ENCODE measurements around the gene HEXB. TPM values are rescaled to one million over a fixed set of nuclear protein-coding genes. Genes with fewer than 3 reads are reported as not detected.

HEXB gene
- total RNA-seq, 1 experiment from 2014 or later: 56.3 TPM

GRCh38 chr5:74664551-74664950 lies 20.5 kb upstream of the HEXB start:
- no peak overlapping the region for H3K27ac Mint-ChIP-seq
- Histone ChIP-seq H2BK12ac (ENCODE audit: insufficient read length, low read depth, low read length) (no peak overlapping the region), H4K8ac (replicated peaks; ENCODE audit: insufficient read length, low read depth, low read length) (no peak overlapping the region), H2BK5ac (ENCODE audit: insufficient read length, low read length) (no peak overlapping the region), H3K18ac (ENCODE audit: insufficient read length, low read depth, low read length) (no peak overlapping the region), H4K20me1 (ENCODE audit: control insufficient read depth, insufficient read depth, insufficient read length) (no peaks in the 10 kb centered on the region), H2AFZ (ENCODE audit: low read length) (no peak overlapping the region), H2BK20ac (ENCODE audit: low read depth, low read length, poor library complexity, severe bottlenecking) (no peak overlapping the region), H3K9me3 (ENCODE audit: control insufficient read depth, low read depth, low read length) (no peaks in the 10 kb centered on the region), H4K91ac (ENCODE audit: insufficient read length, low read depth, low read length) (no peak overlapping the region), H3K14ac (ENCODE audit: insufficient read depth, low read length) (no peak overlapping the region), H3K56ac (ENCODE audit: insufficient read length, low read depth, low read length) (no peak overlapping the region), H3K27me3 (ENCODE audit: insufficient read depth, low read length) (no peaks in the 10 kb centered on the region), H2AK5ac (ENCODE audit: insufficient read length, low read length) (no peak overlapping the region), H3K4ac (ENCODE audit: low read depth, low read length) (no peak overlapping the region), H3K23ac (ENCODE audit: insufficient read length, low read depth, low read length) (no peak overlapping the region), H3K79me1 (ENCODE audit: insufficient read depth, low read depth, low read length, poor library complexity, severe bottlenecking) (no peaks in the 10 kb centered on the region), H3T11ph (ENCODE audit: low read length) (no peak overlapping the region), H3K9ac (ENCODE audit: extremely low read depth, insufficient read length, low read length) (no peak overlapping the region), H3K23me2 (ENCODE audit: insufficient read length, low read depth, low read length, poor library complexity, severe bottlenecking) (no peaks in the 10 kb centered on the region), H2BK15ac (ENCODE audit: low read depth, low read length) (no peak overlapping the region), H3K79me2 (ENCODE audit: insufficient read depth, low read length) (no peaks in the 10 kb centered on the region; the same call in 1 of the 2 replicates), H4K5ac (ENCODE audit: insufficient read length, low read depth, low read length) (no peak overlapping the region), H3K4me2 (ENCODE audit: insufficient read depth, insufficient read length, low read length) (no peak overlapping the region), H3K27ac (ENCODE audit: insufficient read length, low read depth, low read length) (no peak overlapping the region), H2BK120ac (ENCODE audit: low read depth, low read length, poor library complexity, severe bottlenecking) (no peak overlapping the region), H3K4me1 (ENCODE audit: insufficient read depth, low read length) (no peaks in the 10 kb centered on the region)
- no peaks in the 10 kb centered on the region for H3K27me3 Mint-ChIP-seq (ENCODE audit: low read depth)
- no peak for DNase-seq
- no CpG with 5 or more reads among the region's 5 CpGs for WGBS (ENCODE audit: extremely low coverage, insufficient read length, low lambda C conversion rate)
- no peaks in the 10 kb centered on the region for H3K36me3 Mint-ChIP-seq (ENCODE audit: insufficient read depth in 1 of 3, low read depth in 3 of 3)
- no peak overlapping the region for H3K4me3 Mint-ChIP-seq
- TF ChIP-seq, protein P1, sequence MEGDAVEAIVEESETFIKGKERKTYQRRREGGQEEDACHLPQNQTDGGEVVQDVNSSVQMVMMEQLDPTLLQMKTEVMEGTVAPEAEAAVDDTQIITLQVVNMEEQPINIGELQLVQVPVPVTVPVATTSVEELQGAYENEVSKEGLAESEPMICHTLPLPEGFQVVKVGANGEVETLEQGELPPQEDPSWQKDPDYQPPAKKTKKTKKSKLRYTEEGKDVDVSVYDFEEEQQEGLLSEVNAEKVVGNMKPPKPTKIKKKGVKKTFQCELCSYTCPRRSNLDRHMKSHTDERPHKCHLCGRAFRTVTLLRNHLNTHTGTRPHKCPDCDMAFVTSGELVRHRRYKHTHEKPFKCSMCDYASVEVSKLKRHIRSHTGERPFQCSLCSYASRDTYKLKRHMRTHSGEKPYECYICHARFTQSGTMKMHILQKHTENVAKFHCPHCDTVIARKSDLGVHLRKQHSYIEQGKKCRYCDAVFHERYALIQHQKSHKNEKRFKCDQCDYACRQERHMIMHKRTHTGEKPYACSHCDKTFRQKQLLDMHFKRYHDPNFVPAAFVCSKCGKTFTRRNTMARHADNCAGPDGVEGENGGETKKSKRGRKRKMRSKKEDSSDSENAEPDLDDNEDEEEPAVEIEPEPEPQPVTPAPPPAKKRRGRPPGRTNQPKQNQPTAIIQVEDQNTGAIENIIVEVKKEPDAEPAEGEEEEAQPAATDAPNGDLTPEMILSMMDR (conservative IDR thresholded peaks at IDR 0.05): no peak
- H3K9me3 Mint-ChIP-seq: no peaks in the 10 kb centered on the region
- H3K4me1 Mint-ChIP-seq: peaks cover 4 to 5% of the 10 kb centered on the region in 2 experiments; a peak in 2 of 4 replicates

Data from H9 (cell line).